Choroid plexus epithelial cell (primary cell): ENCODE data around the gene KIF5A.

ENCODE experiments used
- DNase-seq: peaks from one replicate; pipeline ENCODE4 v3.0.0-alpha.2; 2010; ENCODE audit warnings: low read depth
- H3K4me3 ChIP-seq: 2 replicates; pipeline ENCODE4 v1.5.1; 2011; ENCODE audit warnings: low read depth, mild to moderate bottlenecking, control low read depth, low read length, moderate library complexity
- TF ChIP-seq, protein P1 (sequence below): conservative IDR thresholded peaks from 2 replicates; pipeline ENCODE4 v1.5.1; 2011; ENCODE audit warnings: low read depth, mild to moderate bottlenecking, control low read depth, inconsistent platforms, low read length, moderate library complexity

The KIF5A gene

DNA sequence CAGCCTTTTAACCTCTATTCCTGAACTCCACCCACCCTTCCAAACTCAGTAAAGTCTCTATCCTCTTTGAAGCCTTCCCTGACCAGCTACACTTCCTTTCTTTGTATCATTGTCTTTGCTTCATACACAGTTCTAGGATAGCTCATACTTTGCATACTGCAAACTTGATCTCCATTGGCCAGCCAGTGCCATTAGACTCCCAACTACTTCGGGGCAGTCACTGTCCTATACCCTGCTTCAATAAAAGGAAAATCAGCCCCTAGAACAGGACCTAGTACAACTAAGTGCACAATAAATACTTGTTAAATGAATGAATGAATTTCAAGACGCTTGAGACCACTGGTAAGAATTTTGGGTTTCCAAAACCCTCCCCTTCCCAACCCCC lies 40.6 kb downstream of the KIF5A start:
- peak overlapping the region; percentile 89 for H3K4me3 ChIP-seq
- DNase-seq = no peak
- TF ChIP-seq, protein P1, sequence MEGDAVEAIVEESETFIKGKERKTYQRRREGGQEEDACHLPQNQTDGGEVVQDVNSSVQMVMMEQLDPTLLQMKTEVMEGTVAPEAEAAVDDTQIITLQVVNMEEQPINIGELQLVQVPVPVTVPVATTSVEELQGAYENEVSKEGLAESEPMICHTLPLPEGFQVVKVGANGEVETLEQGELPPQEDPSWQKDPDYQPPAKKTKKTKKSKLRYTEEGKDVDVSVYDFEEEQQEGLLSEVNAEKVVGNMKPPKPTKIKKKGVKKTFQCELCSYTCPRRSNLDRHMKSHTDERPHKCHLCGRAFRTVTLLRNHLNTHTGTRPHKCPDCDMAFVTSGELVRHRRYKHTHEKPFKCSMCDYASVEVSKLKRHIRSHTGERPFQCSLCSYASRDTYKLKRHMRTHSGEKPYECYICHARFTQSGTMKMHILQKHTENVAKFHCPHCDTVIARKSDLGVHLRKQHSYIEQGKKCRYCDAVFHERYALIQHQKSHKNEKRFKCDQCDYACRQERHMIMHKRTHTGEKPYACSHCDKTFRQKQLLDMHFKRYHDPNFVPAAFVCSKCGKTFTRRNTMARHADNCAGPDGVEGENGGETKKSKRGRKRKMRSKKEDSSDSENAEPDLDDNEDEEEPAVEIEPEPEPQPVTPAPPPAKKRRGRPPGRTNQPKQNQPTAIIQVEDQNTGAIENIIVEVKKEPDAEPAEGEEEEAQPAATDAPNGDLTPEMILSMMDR = no peak

DNA sequence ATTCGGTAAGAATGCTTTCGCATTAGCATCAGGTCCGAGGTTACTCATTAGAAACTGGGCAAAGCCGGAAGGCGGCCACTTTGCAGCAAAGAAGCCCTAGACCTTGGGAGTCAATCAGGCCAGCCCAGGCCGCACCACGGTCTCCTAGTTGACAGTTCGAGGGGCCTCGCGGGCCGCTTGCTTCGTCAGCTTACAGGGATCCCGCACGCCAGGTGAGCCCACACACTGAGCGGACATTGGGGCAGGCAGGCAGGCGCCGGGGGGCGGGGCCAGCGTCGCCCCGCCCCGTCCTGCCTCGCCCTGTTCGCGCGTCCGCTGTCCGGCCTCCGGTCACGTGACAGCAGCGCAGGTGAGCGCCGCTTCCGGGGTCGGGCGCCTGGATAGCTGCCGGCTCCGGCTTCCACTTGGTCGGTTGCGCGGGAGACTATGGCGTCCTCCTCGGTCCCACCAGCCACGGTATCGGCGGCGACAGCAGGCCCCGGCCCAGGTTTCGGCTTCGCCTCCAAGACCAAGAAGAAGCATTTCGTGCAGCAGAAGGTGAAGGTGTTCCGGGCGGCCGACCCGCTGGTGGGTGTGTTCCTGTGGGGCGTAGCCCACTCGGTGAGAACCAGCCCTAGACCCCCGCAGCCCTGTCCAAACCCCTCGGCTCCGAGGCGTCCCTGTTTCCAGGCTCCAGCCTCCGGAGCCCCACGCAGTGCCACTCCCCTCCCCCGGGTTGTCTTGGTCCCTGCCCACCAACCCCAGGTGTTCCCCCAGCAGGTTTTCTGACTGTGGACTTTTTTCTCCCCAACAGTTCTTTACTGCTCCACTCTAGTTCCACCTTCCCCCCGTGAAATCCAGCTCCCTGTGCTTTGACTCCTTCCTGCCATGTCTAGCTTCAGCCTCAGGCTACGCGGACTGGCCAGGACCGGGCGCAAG lies 41.3 kb downstream of the KIF5A start, which contains the start of gene PIP4K2C:
Gene PIP4K2C (plus strand): TSS at position 329 of the 918 bp plus-strand sequence. CDS start 98 bp downstream, at position 427.
- peak within 1 kb of the TSS; percentile 89 for H3K4me3 ChIP-seq
- TF ChIP-seq, protein P1 = no peak
- peak; percentile 54 for DNase-seq

DNA sequence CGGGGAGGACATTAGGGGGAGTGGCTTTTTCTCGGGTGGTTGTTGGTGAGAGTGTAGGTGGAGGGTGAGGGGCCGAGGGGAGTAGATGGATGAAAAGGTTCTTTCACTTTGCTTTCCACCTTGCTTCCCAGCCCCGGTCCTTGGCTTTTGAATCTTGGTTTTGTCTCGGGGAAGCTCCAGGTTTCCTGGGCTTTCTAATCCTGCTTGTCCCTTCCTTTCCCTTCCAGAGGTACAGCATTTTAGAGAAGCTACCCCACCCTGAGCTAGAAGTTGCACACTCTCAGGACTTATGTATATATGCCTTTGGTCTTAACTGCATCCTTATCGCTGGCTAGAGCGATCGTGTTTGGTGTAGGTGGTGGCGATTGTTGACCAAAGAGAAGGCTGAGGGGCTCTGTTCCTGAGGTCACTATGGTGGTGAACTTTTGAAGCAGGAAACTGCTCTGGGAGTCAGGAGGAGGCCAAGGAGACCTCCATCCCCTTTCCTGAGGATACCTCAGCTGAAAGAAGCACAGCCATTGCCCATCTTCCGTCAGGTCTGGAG lies 42.0 kb downstream of the KIF5A start:
- peak overlapping the region; percentile 89 for H3K4me3 ChIP-seq
- no peak for DNase-seq
- TF ChIP-seq, protein P1 = no peak

DNA sequence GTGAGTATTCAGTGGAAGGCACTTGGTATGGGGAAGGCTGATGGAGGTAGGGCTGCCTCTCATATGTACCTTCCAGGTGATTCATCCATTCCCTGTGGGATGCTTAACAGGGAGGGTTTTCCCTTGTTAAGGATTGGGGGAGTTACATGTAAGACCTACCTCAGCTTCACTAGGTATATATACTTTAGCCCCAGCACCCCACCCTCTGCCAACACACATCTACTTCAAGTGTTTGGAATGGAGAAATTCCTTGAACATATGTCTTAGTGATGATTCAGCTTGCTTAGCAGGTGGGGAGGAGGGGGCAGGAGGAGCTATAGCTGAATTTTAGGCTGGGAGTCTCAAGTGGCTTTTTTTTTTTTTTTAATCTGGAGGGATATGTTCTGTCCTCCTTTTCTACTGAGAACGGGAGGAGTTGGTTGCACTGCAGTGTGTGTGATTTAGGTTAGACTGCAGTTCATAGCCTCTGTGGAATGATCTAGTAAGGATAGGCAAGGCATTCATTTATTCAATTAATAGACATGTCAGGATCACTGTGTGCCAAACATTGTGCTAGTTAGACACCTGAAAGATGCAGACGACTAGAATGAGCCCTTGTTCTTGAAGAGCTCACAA lies 42.8 kb downstream of the KIF5A start:
- DNase-seq = no peak
- TF ChIP-seq, protein P1 = no peak

DNA sequence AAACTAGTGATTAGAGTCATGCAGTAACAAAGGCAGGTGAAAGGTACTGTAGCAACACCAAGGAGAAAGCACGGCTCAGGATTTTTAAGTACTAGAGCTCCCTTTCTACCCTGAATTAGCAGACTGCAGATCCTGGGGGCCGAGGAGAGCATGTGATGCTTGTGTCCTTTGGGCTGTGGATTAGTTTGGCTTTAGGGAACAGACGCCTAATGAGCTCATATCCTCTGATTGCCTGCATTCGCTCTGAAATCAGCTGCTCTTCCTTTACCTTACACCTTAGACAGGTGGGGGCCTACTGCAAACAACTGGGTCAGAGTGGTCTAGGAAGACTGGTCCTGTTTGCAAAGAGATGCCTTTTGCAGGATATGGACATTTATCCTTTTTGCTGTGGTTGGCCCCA lies 43.3 kb downstream of the KIF5A start:
- no peak for DNase-seq
- no peak overlapping the region for H3K4me3 ChIP-seq
- TF ChIP-seq, protein P1 = no peak

More for the DNA sequence above, 42.8 kb downstream of the KIF5A start:
- H3K4me3 ChIP-seq = no peak overlapping the region

DNA sequence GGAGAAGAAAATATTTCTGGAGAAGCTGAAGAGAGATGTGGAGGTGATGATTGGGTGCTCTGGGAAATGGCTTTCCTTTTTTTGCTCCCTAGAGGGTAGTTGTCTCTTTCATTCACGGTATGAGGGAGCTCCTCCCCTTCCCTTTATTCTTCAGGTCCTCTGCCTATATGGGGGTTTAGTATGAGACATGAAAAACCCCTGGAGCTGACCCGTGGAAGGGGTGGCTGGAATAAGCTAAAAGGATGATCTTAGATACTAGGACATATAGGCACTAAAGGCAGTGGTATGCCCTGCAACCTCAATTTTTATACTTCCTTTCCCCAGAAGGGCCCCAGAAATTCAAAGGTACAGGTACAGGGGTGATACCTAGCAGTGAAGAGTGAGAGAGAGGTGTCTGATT lies 50.6 kb downstream of the KIF5A start:
- no peak for DNase-seq
- TF ChIP-seq, protein P1 = no peak
- no peak overlapping the region for H3K4me3 ChIP-seq
